ENCODE measurements around the gene GCSAM. TPM values are rescaled to one million over a fixed set of nuclear protein-coding genes. Genes with fewer than 3 reads are reported as not detected.

GCSAM gene
- total RNA-seq, 1 experiment from 2014 or later, result not detected

DNA sequence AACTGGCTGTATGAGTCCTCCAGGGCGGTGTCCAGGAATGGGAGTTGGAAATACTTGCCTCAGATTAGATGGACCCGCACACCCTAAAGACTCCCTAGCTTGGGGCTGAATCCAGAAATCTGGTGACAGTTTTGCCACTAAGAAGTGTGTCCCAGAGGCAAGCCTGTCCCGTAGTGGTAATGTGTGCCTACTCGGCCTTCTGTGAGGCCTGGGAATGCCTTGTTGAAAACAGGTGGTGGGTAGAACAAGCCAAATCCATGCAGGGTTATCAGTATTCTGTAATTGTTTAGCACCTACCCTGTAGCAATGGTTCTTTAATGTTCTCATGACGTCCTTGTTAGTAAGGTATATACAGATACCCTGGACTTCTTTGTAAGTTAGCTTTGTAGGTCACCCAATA, 45.3 kb downstream of the GCSAM start:
- TF ChIP-seq, protein P1, sequence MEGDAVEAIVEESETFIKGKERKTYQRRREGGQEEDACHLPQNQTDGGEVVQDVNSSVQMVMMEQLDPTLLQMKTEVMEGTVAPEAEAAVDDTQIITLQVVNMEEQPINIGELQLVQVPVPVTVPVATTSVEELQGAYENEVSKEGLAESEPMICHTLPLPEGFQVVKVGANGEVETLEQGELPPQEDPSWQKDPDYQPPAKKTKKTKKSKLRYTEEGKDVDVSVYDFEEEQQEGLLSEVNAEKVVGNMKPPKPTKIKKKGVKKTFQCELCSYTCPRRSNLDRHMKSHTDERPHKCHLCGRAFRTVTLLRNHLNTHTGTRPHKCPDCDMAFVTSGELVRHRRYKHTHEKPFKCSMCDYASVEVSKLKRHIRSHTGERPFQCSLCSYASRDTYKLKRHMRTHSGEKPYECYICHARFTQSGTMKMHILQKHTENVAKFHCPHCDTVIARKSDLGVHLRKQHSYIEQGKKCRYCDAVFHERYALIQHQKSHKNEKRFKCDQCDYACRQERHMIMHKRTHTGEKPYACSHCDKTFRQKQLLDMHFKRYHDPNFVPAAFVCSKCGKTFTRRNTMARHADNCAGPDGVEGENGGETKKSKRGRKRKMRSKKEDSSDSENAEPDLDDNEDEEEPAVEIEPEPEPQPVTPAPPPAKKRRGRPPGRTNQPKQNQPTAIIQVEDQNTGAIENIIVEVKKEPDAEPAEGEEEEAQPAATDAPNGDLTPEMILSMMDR (conservative IDR thresholded peaks at IDR 0.05; ENCODE audit: low read depth, low read length), result no peak
- Histone ChIP-seq H3K36me3 (ENCODE audit: low read depth, low read length) (no peaks in the 10 kb centered on the region), H3K9me2 (replicated peaks; ENCODE audit: low read length) (no peaks in the 10 kb centered on the region), H3F3A (ENCODE audit: low read length, unreplicated experiment) (no peaks in the 10 kb centered on the region), H3K79me2 (ENCODE audit: low read length) (peaks cover 60% of the 10 kb centered on the region), H2AFZ (ENCODE audit: low read length) (no peak overlapping the region), H3K4me2 (ENCODE audit: low read length) (peak overlapping the region; percentile 88), H3K27ac (ENCODE audit: low read length) (peak overlapping the region; percentile 93), H3K27me3 (ENCODE audit: low read length) (no peaks in the 10 kb centered on the region), H3K4me3 (ENCODE audit: low read length) (peak overlapping the region; percentile 94), H3K4me1 (ENCODE audit: insufficient read depth, low read length) (peaks cover 47% of the 10 kb centered on the region), H4K20me1 (ENCODE audit: low read length) (peaks cover 39% of the 10 kb centered on the region), H3K9ac (ENCODE audit: low read length) (peak overlapping the region; percentile 96), H3K9me3 (ENCODE audit: low read length) (no peaks in the 10 kb centered on the region)
- ChIA-PET CTCF (interaction anchor here (0.6 to 1.3 kb wide), 2 partner anchors 10 to 74 kb away, joined by 4 to 6 read pairs; no protein-coding TSS in a partner anchor), POLR2A (ENCODE audit: unreplicated experiment) (interaction anchor here (0.7 to 1.0 kb wide), 2 partner anchors 13 to 24 kb away, joined by 3 to 5 read pairs; no protein-coding TSS in a partner anchor)
- no TSS peak for BruUV-seq (replicated peaks)
- no peak for DNase-seq
- ATAC-seq, result no peak
- intact Hi-C loops (cut with micrococcal nuclease), result loop anchor here (2.0 to 5.0 kb wide), 2 partner anchors 41 to 100 kb away; no protein-coding TSS in a partner anchor

DNA sequence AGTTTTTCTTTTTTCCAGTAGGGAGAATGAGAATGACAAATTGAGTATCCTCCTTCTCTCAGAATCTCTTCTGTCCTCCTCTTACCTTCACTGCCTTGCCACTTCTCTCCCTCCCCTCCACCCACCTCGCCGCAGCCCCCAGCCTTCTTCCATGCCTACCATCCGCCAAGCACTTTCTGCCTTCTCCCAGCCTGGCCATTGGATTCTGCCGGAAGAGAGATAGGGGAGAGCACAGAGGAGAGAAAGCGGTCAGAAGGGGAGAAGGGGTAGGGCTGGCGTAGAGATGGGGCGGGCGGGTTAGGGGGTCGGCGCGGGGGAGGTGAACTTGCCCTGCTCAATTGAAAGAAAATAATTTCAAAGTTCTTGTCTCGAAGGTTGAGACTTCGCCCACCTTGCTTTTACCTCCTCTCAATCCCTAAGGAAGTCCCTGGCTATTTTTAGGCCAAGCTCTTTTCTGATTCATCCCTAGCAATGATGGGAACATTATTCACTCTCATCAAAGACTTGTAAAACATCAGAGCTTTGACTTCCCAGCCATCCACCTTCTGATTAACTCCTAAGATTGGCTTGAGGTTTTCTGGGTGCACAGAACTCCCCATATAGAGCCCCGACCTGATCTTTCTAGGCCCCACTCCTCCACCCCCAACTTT, 46.0 kb downstream of the GCSAM start:
- peak overlapping the region; percentile 88 for H3K4me2 ChIP-seq (ENCODE audit: low read length)
- H3K36me3 ChIP-seq (ENCODE audit: low read depth, low read length), result no peaks in the 10 kb centered on the region
- peak overlapping the region; percentile 94 for H3K4me3 ChIP-seq (ENCODE audit: low read length)
- no TSS peak for BruUV-seq (replicated peaks)
- peak overlapping the region; percentile 97 for H2AFZ ChIP-seq (ENCODE audit: low read length)
- peak; percentile 45 for ATAC-seq
- TF ChIP-seq EZH2phosphoT487 (IDR thresholded peaks at IDR 0.05; ENCODE audit: borderline replicate concordance, low read length), result no peak
- TF ChIP-seq, protein P1 (conservative IDR thresholded peaks at IDR 0.05; ENCODE audit: low read depth, low read length), result no peak
- no peak for TF ChIP-seq EZH2 (IDR thresholded peaks at IDR 0.05; ENCODE audit: low read length, unreplicated experiment)
- no peaks in the 10 kb centered on the region for H3K27me3 ChIP-seq (ENCODE audit: low read length)
- POLR2A ChIA-PET (ENCODE audit: unreplicated experiment), result interaction anchor here (0.7 to 1.0 kb wide), 3 partner anchors 10 to 25 kb away, joined by 3 to 6 read pairs (median 5); no protein-coding TSS in a partner anchor
- H3K9ac ChIP-seq (ENCODE audit: low read length), result peak overlapping the region; percentile 96
- DNase-seq, result peak; percentile 82
- H3K27ac ChIP-seq (ENCODE audit: low read length), result peak overlapping the region; percentile 93
- no peaks in the 10 kb centered on the region for H3K9me3 ChIP-seq (ENCODE audit: low read length)
- no peaks in the 10 kb centered on the region for H3F3A ChIP-seq (ENCODE audit: low read length, unreplicated experiment)
- H4K20me1 ChIP-seq (ENCODE audit: low read length), result peaks cover 39% of the 10 kb centered on the region
- H3K79me2 ChIP-seq (ENCODE audit: low read length), result peaks cover 53% of the 10 kb centered on the region
- peaks cover 47% of the 10 kb centered on the region for H3K4me1 ChIP-seq (ENCODE audit: insufficient read depth, low read length)
- CTCF ChIA-PET, result interaction anchor here (0.6 to 1.3 kb wide), 4 partner anchors 10 to 98 kb away, joined by 3 to 6 read pairs (median 4); no protein-coding TSS in a partner anchor
- no peaks in the 10 kb centered on the region for H3K9me2 ChIP-seq (replicated peaks; ENCODE audit: low read length)
- intact Hi-C loops (cut with micrococcal nuclease), result loop anchor here (1.0 to 5.0 kb wide), 3 partner anchors 12 to 100 kb away; no protein-coding TSS in a partner anchor

Measured in PC-3 (cell line).